Uterus (tissue), 4 donors: ENCODE results near the gene CREB3L2. TPM values are rescaled to one million over a fixed set of nuclear protein-coding genes. Genes with fewer than 3 reads are reported as not detected.

Experiments used
- DNase-seq, 2 donors: peaks; one replicate each; pipeline ENCODE4 v3.0.0-alpha.2; 2019 to 2020
- H3K27ac ChIP-seq, 2 donors: fragments of 200-600 bp; sonication (generic); 1 replicate in 1 of 2; 2 replicates in 1 of 2; pipeline ENCODE4 v1.5.1; 2016 to 2018
- H3K27me3 ChIP-seq, 2 donors: fragments of 200-600 bp; sonication (generic); one replicate each; pipeline ENCODE4 v1.5.1; 2018 to 2019; ENCODE audit warnings: control low read depth in 1 of 2
- H3K36me3 ChIP-seq, 2 donors: fragments of 200-600 bp; sonication (generic); one replicate each; pipeline ENCODE4 v1.5.1; 2019; ENCODE audit warnings: control low read depth in 1 of 2
- H3K4me1 ChIP-seq, 2 donors: fragments of 200-600 bp; sonication (generic); one replicate each; pipeline ENCODE4 v1.5.1; 2018 to 2019; ENCODE audit warnings: control low read depth in 1 of 2
- H3K4me3 ChIP-seq, 2 donors: fragments of 200-600 bp; sonication (generic); 1 replicate in 1 of 2; 2 replicates in 1 of 2; pipeline ENCODE4 v1.5.1; 2018 to 2019; ENCODE audit warnings: mild to moderate bottlenecking in 1 of 2
- H3K9me3 ChIP-seq, 2 donors: fragments of 200-600 bp; sonication (generic); one replicate each; pipeline ENCODE4 v1.5.1; 2019; ENCODE audit warnings: control low read depth in 1 of 2
- CTCF ChIP-seq, 4 experiments: fragments of 200-600 bp in 2 of 4; fragments of 450-650 bp in 2 of 4; sonication (generic) in 2 of 4; IDR thresholded peaks; one replicate each; pipeline ENCODE4 v1.5.1; 2016 to 2019; ENCODE audit warnings: antibody characterized with exemption in 4 of 4, mild to moderate bottlenecking in 2 of 4, moderate library complexity in 1 of 4
- POLR2A ChIP-seq, 2 donors: fragments of 450-650 bp; IDR thresholded peaks; one replicate each; pipeline ENCODE4 v1.6.1; 2016; ENCODE audit warnings: antibody characterized with exemption in 2 of 2, mild to moderate bottlenecking in 1 of 2, moderate library complexity in 1 of 2
- intact Hi-C: fragments of 100-400 bp; cut with DNase I; formaldehyde crosslinking; loops from one replicate; pipeline ENCODE4 v1.15.1; 2023; ENCODE audit warnings: low total_unique reads
- total RNA-seq, 4 donors: library from RNA; depleted of rRNA in 3 of 4; stranded (reverse); fragments of >200 nt in 3 of 4; gene quantifications; one replicate each; pipeline versions ENCODE4 v1.1.0 to v1.2.4, GENCODE V29; 2014 to 2023
- donor health status: DM: yes; HTN: yes; CAD: no.

The CREB3L2 gene
- total RNA-seq, 4 donors from 2014 or later, result 24.7 to 185 (median 41.1) TPM

- intact Hi-C loops, result no loop called here
- H3K27me3 ChIP-seq, result no peaks in the 10 kb centered on the region
- peaks cover 16 to 21% of the 10 kb centered on the region in 2 donors for H3K4me1 ChIP-seq
- H3K36me3 ChIP-seq, result no peaks in the 10 kb centered on the region
- peak overlapping the region; percentile 76 to 84 for H3K27ac ChIP-seq
- no peaks in the 10 kb centered on the region for H3K9me3 ChIP-seq
- DNase-seq, result no peak
- no peak for TF ChIP-seq POLR2A (IDR thresholded peaks at IDR 0.05)
- TF ChIP-seq CTCF (IDR thresholded peaks at IDR 0.05), result no peak
- no peak overlapping the region for H3K4me3 ChIP-seq
Measured at GRCh38 chr7:137935884-137936508, 65.9 kb downstream of the CREB3L2 start.

DNA sequence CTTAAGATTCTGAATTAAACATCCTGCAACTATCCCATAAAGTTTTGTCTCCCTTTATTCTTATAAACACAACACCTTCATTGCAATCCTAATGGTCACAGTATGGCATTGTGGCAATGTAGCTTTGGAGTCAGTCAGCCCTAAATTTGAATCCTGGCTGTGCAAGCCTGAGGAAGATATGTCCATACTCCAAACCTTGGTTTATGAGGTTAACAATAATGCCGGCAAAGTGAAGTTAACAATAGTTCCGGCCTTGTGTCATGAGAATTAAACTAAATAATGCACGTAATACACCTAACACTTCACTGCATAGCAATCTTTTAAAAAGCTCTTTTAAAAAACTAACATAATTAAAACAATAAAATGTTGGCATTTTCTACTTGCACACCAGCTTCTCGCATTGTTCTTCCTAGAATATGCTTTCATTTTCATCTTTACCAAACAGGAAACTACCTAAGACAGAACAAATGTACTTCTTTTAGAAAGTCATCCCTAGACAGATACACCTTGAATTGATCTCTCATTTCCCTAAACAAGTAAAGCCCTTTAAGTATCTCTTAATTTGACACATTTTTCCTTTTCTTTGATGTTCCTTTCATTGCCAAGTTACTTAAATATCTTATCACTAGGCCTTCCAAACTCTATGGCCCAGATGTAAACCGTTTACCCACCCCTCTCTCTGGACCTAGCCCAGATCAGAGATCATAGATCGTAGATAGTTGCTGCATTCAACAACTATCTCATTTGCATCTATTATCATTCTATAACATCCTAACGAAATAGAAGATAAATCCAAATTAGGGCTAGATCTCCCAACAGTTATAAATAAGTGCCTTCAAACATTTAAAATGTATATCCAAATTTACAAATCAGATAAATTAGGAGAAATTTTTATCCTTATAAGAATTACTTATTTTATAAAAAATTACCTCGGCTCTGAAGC, 66.7 kb downstream of the CREB3L2 start:
- no peak for TF ChIP-seq CTCF (IDR thresholded peaks at IDR 0.05)
- no peak for TF ChIP-seq POLR2A (IDR thresholded peaks at IDR 0.05)
- DNase-seq, result no peak
- Histone ChIP-seq H3K4me3 (no peak overlapping the region), H3K27me3 (no peaks in the 10 kb centered on the region), H3K36me3 (no peaks in the 10 kb centered on the region), H3K4me1 (peaks cover 16 to 21% of the 10 kb centered on the region in 2 donors), H3K9me3 (no peaks in the 10 kb centered on the region), H3K27ac (peak overlapping the region; percentile 76 to 84)
- intact Hi-C loops, result no loop called here

- Histone ChIP-seq H3K9me3 (no peaks in the 10 kb centered on the region), H3K4me3 (no peak overlapping the region), H3K27ac (peak overlapping the region; percentile 76 to 84), H3K4me1 (peaks cover 16 to 21% of the 10 kb centered on the region in 2 donors), H3K27me3 (no peaks in the 10 kb centered on the region), H3K36me3 (no peaks in the 10 kb centered on the region)
- intact Hi-C loops, result no loop called here
- no peak for DNase-seq
- TF ChIP-seq POLR2A (IDR thresholded peaks at IDR 0.05) (no peak), CTCF (IDR thresholded peaks at IDR 0.05) (no peak)
Measured at GRCh38 chr7:137934176-137934826, 67.6 kb downstream of the CREB3L2 start.

DNA sequence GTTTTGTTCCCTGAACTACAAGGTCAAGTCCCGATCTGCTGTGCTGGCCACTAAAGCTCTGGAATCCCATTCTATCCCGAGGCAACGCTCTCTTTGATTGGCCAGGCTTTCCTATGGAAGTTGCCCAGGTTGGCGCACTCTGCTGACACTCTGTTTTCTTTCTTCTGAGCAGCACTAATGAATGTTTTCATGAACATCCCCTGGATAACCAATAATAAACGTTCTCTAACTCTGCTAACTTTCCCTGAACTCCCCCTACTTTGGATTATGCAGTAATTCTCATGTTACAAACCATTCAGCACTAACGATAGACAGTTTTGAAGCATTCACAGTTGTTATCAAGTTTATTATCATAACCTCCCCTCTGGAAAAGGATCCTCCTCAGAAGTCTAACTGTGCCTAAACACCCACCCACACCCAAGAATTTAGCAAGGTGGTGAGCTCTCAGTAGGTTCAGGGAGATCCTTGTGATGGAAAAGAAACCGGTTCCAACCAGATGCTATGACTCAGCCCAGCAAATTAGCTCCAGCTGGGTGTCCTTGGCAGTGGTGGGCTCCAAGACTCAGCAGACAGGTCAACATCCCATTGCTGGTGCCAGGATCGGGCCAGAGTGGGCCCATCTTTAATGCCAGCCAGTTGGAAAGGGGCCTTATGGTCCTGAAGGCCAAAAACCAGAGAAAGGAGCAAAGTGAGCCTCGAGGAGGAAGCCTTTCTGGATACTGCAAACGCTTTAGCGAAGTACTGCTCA, 68.4 kb downstream of the CREB3L2 start:
- peak; percentile 73 to 77 for DNase-seq
- Histone ChIP-seq H3K9me3 (no peaks in the 10 kb centered on the region), H3K4me1 (peaks cover 18 to 20% of the 10 kb centered on the region in 2 donors), H3K36me3 (no peaks in the 10 kb centered on the region), H3K27ac (peak overlapping the region; percentile 76 to 84), H3K27me3 (no peaks in the 10 kb centered on the region), H3K4me3 (no peak overlapping the region)
- intact Hi-C loops, result no loop called here
- no peak for TF ChIP-seq CTCF (IDR thresholded peaks at IDR 0.05)
- no peak for TF ChIP-seq POLR2A (IDR thresholded peaks at IDR 0.05)
